Keratinocyte (primary cell): ENCODE results near the gene ACOXL.

ENCODE experiments used
- CTCF ChIP-seq, 3 experiments: IDR thresholded peaks in 1 of 3; conservative IDR thresholded peaks in 1 of 3; optimal IDR thresholded peaks in 1 of 3; 2 replicates in 2 of 3; 3 replicates in 1 of 3; pipeline versions ENCODE3 to v1.5.1; 2011; ENCODE audit warnings: low read length in 3 of 3, mild to moderate bottlenecking in 3 of 3, moderate library complexity in 2 of 3, control low read depth in 1 of 3, inconsistent platforms in 1 of 3; ENCODE audit not compliant: insufficient read depth in 2 of 3; ENCODE audit errors: extremely low read depth in 1 of 3
- EZH2 ChIP-seq: IDR thresholded peaks from one replicate; pipeline ENCODE4 v1.6.1; 2012; ENCODE audit warnings: inconsistent platforms, mild to moderate bottlenecking, low read length, moderate library complexity

GRCh38 chr2:111101592-111101991, 369.2 kb downstream of the ACOXL start:
- TF ChIP-seq EZH2 (no peak), CTCF (optimal IDR thresholded peaks at IDR 0.05 in 1 of 3, IDR thresholded peaks at IDR 0.05 in 1 of 3, conservative IDR thresholded peaks at IDR 0.05 in 1 of 3; ENCODE audit: extremely low read depth in 1 of 3, insufficient read depth in 2 of 3, low read length in 3 of 3) (no peak)
